MG63 (cell line): ENCODE data around the gene ADAMTS8. TPM values are rescaled to one million over a fixed set of nuclear protein-coding genes. Genes with fewer than 3 reads are reported as not detected.

Experiments used
- DNase-seq: peaks from one replicate; pipeline ENCODE4 v3.0.0-alpha.2; 2020
- H3K27me3 ChIP-seq: fragments of 250-450 bp; sonication (Bioruptor Pico); 2 replicates; pipeline ENCODE4 v1.5.1; 2020; ENCODE audit warnings: mild to moderate bottlenecking, moderate library complexity
- H3K36me3 ChIP-seq: fragments of 250-450 bp; sonication (Bioruptor Pico); 2 replicates; pipeline ENCODE4 v1.5.1; 2020; ENCODE audit warnings: mild to moderate bottlenecking, moderate library complexity
- H3K4me3 ChIP-seq: fragments of 250-450 bp; sonication (Bioruptor Pico); 2 replicates; pipeline ENCODE4 v1.5.1; 2020; ENCODE audit warnings: mild to moderate bottlenecking, moderate library complexity
- H3K9me3 ChIP-seq: fragments of 250-450 bp; sonication (Bioruptor Pico); 2 replicates; pipeline ENCODE4 v1.5.1; 2020; ENCODE audit warnings: mild to moderate bottlenecking, moderate library complexity
- total RNA-seq: library from RNA; depleted of rRNA; stranded (reverse); fragments of >200 nt; shearing (Covaris generic); gene quantifications from 2 replicates; pipeline ENCODE4 v1.2.3, GENCODE V29; 2014; ENCODE audit warnings: low replicate concordance

Gene ADAMTS8
- total RNA-seq, 1 experiment from 2014 or later = 2.6 TPM

- no peak for DNase-seq
- H3K27me3 ChIP-seq = peaks cover 31% of the 10 kb centered on the region
- H3K9me3 ChIP-seq = no peaks in the 10 kb centered on the region
- H3K36me3 ChIP-seq = no peaks in the 10 kb centered on the region
- H3K4me3 ChIP-seq = peak overlapping the region; percentile 21; the same call in 1 of the 2 replicates
Measured at GRCh38 chr11:130427581-130428315, 661 bp downstream of the ADAMTS8 start.

- no peak for DNase-seq
- Histone ChIP-seq H3K4me3 (no peak overlapping the region), H3K27me3 (peaks cover 31% of the 10 kb centered on the region)
Measured at GRCh38 chr11:130426837-130427341, 1.5 kb downstream of the ADAMTS8 start.

GRCh38 chr11:130426223-130426836 lies 2.1 kb downstream of the ADAMTS8 start:
- peaks cover 31% of the 10 kb centered on the region for H3K27me3 ChIP-seq
- no peak for DNase-seq
- H3K9me3 ChIP-seq = no peaks in the 10 kb centered on the region
- H3K36me3 ChIP-seq = no peaks in the 10 kb centered on the region
- no peak overlapping the region for H3K4me3 ChIP-seq

More at GRCh38 chr11:130426837-130427341, 1.5 kb downstream of the ADAMTS8 start:
- Histone ChIP-seq H3K9me3 (no peaks in the 10 kb centered on the region), H3K36me3 (no peaks in the 10 kb centered on the region)

GRCh38 chr11:130425156-130425555 lies 3.3 kb downstream of the ADAMTS8 start:
- no peak for DNase-seq
- H3K36me3 ChIP-seq = no peaks in the 10 kb centered on the region
- peaks cover 31% of the 10 kb centered on the region for H3K27me3 ChIP-seq
- H3K9me3 ChIP-seq = no peaks in the 10 kb centered on the region
- no peak overlapping the region for H3K4me3 ChIP-seq

- Histone ChIP-seq H3K4me3 (no peak overlapping the region), H3K36me3 (no peaks in the 10 kb centered on the region), H3K27me3 (peaks cover 28% of the 10 kb centered on the region), H3K9me3 (no peaks in the 10 kb centered on the region)
- no peak for DNase-seq
Measured at GRCh38 chr11:130424613-130425140, 3.7 kb downstream of the ADAMTS8 start.

- DNase-seq = no peak
- Histone ChIP-seq H3K9me3 (no peaks in the 10 kb centered on the region), H3K4me3 (no peak overlapping the region), H3K36me3 (no peaks in the 10 kb centered on the region), H3K27me3 (peaks cover 19% of the 10 kb centered on the region)
Measured at GRCh38 chr11:130423541-130424142, 4.8 kb downstream of the ADAMTS8 start.

GRCh38 chr11:130422251-130422995 lies 6.0 kb downstream of the ADAMTS8 start:
- Histone ChIP-seq H3K36me3 (no peaks in the 10 kb centered on the region), H3K27me3 (peaks cover 12% of the 10 kb centered on the region), H3K9me3 (no peaks in the 10 kb centered on the region), H3K4me3 (no peak overlapping the region)
- no peak for DNase-seq

- H3K36me3 ChIP-seq = no peaks in the 10 kb centered on the region
- H3K9me3 ChIP-seq = no peaks in the 10 kb centered on the region
- DNase-seq = no peak
- peaks cover 6% of the 10 kb centered on the region for H3K27me3 ChIP-seq
- no peak overlapping the region for H3K4me3 ChIP-seq
Measured at GRCh38 chr11:130421697-130422096, 6.7 kb downstream of the ADAMTS8 start.

- Histone ChIP-seq H3K4me3 (no peak overlapping the region), H3K27me3 (peaks cover 1% of the 10 kb centered on the region; the same call in 1 of the 2 replicates), H3K36me3 (no peaks in the 10 kb centered on the region), H3K9me3 (no peaks in the 10 kb centered on the region)
- no peak for DNase-seq
Measured at GRCh38 chr11:130421199-130421585, 7.2 kb downstream of the ADAMTS8 start.

- no peaks in the 10 kb centered on the region; the same call in 1 of the 2 replicates for H3K27me3 ChIP-seq
Measured at GRCh38 chr11:130420478-130421198, 7.8 kb downstream of the ADAMTS8 start.

GRCh38 chr11:130418756-130419155 lies 9.7 kb downstream of the ADAMTS8 start:
- Histone ChIP-seq H3K27me3 (no peaks in the 10 kb centered on the region; the same call in 1 of the 2 replicates), H3K4me3 (no peak overlapping the region), H3K36me3 (no peaks in the 10 kb centered on the region), H3K9me3 (no peaks in the 10 kb centered on the region)
- DNase-seq = peak; percentile 88

More at GRCh38 chr11:130420478-130421198, 7.8 kb downstream of the ADAMTS8 start:
- peak; percentile 20 for DNase-seq
- Histone ChIP-seq H3K36me3 (no peaks in the 10 kb centered on the region), H3K9me3 (no peaks in the 10 kb centered on the region), H3K4me3 (no peak overlapping the region)

GRCh38 chr11:130418210-130418609 lies 10.2 kb downstream of the ADAMTS8 start:
- H3K27me3 ChIP-seq = no peaks in the 10 kb centered on the region; the same call in 1 of the 2 replicates

GRCh38 chr11:130416906-130417305 lies 11.5 kb downstream of the ADAMTS8 start:
- no peaks in the 10 kb centered on the region for H3K27me3 ChIP-seq
- no peak for DNase-seq
- no peak overlapping the region for H3K4me3 ChIP-seq
- no peaks in the 10 kb centered on the region for H3K36me3 ChIP-seq
- no peaks in the 10 kb centered on the region for H3K9me3 ChIP-seq

More at GRCh38 chr11:130418210-130418609, 10.2 kb downstream of the ADAMTS8 start:
- no peak overlapping the region for H3K4me3 ChIP-seq
- H3K9me3 ChIP-seq = no peaks in the 10 kb centered on the region
- no peaks in the 10 kb centered on the region for H3K36me3 ChIP-seq
- DNase-seq = no peak

GRCh38 chr11:130416530-130416882 lies 11.9 kb downstream of the ADAMTS8 start:
- no peaks in the 10 kb centered on the region for H3K36me3 ChIP-seq
- H3K4me3 ChIP-seq = no peak overlapping the region
- DNase-seq = no peak
- H3K27me3 ChIP-seq = no peaks in the 10 kb centered on the region
- H3K9me3 ChIP-seq = no peaks in the 10 kb centered on the region

- no peak for DNase-seq
- H3K36me3 ChIP-seq = no peaks in the 10 kb centered on the region
- no peaks in the 10 kb centered on the region for H3K27me3 ChIP-seq
- no peak overlapping the region for H3K4me3 ChIP-seq
- H3K9me3 ChIP-seq = no peaks in the 10 kb centered on the region
Measured at GRCh38 chr11:130415731-130416529, 12.5 kb downstream of the ADAMTS8 start.
